Activated gamma-delta T cell treated with Interleukin-2 at 50 U/mL for 16 hours (primary cell): ENCODE measurements around the gene TMEM108.

Experiments used
- DNase-seq: peaks from one replicate; pipeline ENCODE4 v3.0.0-alpha.2; 2020

The TMEM108 gene

DNA sequence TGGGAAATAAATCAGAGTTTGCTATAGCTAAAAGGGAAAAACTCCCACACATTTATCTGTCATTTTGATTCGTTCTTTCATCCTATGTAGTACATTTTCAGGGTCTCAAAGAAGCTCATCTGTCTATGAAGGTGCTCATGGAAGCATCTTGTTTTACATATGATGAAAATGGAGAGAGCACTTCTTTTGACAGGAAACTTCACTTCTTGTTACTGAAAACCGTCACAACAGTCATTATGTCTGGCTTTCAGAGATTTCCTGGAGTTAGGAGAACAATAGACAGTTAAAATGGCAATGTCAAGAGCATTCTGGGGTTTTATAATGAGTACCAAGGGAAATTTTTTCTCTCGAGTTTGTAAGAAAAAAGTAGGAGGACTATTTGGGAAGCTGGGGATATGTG is 83.3 kb downstream of the TMEM108 start:
- DNase-seq = no peak

DNA sequence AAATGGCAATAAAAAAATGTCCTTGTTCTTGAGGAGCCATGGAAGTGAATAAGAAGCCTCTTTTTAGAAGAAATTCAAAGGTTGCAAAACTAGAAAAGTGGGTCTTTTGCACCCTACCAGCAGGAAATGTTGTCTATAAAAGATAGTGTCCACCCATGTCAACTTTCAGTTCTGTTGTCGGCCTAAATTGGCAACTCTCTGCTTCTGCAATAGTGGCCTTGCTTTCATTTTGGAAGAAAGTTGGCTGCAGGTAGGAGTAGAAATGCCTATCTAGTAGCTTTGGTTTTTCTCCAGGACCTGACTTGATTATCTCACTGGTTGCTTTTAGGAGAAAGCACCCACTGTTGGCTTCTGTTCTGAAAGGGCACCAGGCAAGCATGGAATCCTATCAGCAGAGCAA is 85.4 kb downstream of the TMEM108 start:
- no peak for DNase-seq

DNA sequence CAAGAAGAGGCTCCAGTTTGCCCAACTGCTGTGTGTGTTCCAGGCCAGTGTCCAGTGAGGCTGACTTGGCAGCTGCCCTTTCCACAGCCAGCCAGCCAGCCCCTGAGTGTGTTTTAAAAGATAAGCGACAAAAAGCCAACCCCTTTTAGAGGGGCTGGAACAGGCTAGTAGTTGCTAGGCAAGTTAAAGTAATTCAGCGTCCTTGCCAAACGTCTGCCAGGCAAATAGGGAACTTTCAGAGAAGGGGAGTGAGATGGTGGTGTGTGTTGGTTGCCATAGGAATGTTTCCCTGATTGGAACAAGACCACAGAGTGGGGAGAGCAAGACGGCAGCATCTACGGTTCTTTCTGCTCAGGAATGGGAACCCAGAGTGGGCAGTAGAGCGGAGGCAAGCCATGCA is 86.3 kb downstream of the TMEM108 start:
- DNase-seq = no peak

DNA sequence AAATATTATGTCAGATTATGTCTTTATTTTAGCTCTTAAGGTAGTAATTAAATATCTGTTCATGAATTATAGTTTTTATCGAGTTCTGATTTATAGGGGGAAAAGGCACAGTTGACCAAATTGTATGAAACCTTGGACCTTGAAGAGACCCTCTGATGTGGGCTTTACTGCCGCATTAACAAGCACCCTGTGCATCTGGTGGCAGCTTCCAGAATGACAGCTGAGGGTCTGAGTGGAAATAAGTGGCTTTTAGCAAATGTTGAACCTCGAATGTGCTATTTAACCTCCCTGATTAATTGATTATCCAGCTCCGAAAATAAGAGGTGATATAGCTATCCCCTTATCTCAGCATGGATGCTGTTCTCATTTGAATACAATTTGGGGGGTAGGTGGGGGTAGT is 87.0 kb downstream of the TMEM108 start:
- no peak for DNase-seq

DNA sequence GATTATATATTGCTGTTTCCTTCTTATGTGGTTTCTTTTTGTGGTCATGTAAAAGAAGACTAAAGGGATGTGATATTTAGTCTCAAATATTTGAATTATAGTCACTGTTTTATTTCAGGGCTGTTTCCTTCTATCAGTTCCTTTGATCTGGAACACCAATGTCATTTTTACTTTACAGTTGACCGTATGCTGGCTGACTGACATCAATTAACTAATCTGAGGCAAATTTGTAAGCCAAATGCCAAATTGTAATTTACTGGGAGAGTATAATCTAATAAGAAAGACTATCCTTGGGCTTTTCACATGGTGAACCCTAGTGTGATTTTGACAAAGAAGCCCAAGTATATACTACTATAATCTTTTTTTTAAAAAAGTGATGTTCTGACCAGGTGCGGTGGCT is 87.6 kb downstream of the TMEM108 start:
- DNase-seq = no peak

DNA sequence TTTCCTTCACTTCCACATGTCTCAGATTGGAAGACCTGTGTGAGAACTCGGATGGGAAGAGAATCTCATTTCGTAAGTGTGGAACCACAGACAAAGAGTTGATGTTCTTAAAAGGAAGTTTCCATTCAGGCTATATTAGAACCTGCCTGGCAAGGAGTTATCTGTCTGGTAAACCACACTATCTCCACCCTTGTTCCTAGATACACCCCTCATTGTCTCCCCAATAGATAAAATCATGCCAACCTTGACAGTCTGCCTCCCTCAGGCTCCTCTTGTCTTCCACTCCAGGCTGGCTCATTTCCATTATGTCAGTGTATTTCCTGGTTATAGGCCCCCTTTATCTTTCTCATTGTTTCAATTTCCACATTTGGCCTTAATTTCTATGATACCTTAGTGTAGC is 89.2 kb downstream of the TMEM108 start:
- no peak for DNase-seq

DNA sequence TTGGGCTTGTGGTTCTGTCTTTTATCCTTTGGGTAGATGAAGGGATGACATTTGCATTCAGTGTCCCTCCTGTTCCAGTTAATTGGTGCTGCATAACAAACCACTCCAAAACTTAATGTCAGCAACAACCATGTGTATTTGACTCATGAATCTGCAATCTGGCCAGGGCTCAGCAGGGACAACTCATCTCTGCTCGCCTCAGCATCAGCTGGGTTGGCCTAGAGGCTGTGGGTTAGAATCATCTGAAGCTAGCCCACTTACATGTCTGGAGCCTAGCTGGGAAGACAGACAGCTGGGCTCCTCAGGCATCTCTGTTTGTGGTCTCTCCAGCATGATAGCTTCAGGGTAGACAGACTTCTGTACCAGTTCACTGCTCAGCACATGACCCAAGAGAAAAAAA is 92.0 kb downstream of the TMEM108 start:
- DNase-seq = no peak

DNA sequence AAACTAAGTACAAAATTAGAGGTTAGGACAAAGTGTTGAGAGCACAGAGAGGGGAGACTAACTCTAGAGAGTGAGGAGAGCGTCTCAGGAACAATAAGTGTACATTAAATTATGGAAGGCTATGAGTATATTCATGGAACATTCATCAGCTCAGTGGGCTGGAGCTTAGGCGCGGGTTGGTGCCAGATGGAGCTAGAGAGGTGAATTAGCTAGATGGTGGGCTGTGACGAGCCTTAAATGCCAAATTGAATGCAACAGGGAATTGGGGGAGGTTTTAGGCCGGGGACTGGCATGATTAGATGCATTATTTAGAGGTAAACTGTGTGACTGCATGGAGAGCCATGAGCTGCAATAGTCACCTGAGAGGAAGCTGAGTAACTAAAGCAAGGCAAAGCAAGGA is 97.1 kb downstream of the TMEM108 start:
- DNase-seq = no peak

DNA sequence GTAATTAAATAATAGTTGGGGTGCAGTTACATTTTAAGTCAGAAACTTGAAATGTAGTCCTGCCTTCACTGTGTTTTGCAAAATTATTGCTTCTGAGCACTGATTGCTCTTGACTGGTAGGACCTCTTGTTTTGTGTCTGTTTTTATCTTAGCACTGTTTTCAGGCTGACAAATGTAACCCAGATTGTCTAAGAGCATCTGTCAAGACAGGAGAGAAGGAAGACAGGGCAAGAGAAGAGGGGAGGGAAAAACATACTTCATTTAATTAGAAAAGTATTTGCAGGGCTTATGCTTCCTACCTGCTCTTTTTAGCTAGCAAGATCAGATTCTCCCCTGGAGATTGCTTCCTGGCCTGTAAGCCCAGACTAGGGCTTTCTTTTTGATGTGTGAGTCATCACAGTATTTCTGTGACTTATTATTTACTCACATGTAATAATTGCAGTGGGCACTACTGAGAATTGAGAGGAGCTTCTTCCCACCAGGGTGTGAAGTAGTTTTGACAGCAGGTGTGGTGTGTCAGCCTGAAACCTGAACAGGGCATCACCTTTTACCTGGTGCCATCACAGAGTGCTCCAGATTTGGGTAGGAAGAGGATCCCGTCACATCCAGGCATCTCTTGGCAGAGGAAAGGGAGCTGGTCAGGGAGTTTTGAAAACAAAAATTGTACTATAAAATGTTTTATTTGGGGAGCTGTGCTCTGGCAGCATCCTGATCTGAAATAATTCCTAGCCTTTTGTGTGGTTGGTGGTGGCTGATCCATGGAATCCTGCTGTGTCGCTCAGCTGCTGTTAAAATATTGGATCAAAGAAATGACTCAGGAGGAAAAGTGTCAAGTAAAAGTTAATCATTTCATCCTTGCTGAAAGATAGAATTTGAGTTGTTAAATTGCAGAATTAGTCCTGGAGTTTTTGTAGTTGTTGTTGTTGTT is 98.2 kb downstream of the TMEM108 start:
- no peak for DNase-seq

DNA sequence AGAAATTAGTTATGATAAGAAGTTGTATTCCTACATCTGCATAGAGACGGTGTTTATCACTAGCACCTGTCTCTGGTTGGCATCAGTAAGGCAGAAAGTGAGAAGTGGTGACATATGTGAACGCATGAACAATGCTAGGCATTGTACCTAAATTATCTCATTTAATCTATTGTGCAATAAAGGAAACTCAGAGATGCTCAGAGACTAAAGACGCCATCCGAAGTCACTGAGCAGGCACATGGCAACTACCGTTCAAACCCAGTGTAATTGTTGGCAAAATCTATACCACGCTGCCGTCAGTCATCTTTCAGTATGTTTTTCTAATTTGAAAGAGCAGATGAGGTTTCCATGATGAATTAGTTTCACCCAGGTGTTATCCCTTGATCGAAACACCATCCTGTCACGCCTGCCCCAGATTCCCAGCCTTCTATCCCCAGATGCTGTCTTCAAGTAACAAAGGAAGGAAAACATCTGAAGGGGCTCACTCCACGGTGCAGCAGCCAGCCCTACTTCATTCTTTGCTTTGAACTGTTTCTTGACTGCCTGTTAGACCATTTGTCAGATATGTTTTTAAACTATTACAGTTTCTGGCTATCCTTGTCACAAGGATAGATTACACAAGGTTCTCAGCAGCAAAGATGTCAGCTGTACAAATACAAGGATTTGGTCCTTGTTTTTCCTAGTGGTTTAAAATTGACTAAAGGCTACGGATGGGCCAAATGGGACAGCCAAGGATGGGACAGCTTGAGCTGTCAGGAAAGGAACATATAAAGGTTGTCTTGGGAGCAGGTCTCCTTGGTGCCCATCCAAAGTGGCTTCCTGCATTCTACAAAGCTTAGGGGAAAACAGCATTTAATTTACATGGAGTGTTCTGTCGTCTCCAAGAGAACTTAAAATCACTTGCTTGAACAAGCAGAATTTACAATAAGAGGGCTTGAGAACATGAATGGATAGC is 99.1 kb downstream of the TMEM108 start:
- no peak for DNase-seq

DNA sequence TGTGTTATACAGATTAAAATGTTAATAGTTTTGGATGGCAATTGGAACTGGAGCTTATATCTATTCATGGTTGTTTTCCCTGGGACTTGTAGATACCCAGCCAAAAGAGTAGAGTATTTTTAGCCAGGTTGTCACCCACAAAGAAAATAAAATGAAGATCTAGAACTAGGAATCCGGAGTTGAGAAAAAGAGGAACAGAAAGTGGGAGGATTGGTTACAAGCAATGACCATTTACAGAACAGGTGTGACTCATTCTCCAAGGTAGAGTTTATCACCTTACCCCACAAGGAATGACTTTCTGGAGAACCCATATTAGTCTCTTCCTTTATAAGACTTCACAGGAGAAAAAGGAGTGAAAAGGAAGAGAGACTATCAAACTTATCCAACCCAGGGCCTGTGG is 99.8 kb downstream of the TMEM108 start:
- no peak for DNase-seq

DNA sequence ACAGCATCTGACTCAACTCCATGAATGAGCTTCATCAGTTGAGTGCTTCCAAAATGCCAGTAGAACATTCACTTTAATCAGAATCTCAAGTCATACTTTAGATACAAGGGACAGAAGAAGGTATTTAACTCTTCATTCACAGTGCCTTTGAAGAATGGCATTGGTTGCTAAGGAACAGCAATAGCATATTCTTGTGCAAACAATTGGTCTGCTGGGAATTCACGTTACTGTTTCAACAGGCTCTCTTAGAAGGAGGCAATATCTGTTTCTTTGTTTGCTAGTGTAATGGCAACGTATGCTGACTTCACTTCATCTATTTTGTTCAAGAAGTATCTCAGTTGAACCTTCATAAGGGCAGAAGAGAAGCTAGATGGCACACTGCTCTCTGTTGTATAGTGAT is 113.9 kb downstream of the TMEM108 start:
- no peak for DNase-seq

DNA sequence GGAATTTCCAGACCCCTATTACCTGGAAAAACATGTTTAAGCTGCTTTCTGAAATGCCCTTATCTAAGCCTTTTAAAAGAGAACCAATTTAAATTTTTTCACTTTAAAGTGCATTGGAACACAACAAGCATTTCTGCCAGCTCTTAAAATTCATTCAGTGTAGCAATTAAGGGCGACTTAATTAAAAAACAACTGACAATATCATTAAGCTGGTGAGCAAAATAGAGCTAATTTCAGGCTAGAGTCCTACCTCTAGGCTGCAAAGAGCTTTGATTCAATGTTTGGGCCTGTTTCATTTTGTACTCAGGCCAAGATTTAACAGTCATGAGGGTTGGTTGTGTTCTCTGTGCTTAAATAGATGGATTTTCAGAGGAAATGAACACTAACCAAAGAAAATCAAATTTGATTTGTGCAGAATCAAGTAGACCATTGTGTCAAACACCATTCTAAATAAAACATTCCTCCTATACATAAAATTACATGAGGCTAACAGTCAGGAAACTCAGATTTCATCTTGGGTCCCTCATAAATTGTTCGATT is 114.6 kb downstream of the TMEM108 start:
- no peak for DNase-seq

DNA sequence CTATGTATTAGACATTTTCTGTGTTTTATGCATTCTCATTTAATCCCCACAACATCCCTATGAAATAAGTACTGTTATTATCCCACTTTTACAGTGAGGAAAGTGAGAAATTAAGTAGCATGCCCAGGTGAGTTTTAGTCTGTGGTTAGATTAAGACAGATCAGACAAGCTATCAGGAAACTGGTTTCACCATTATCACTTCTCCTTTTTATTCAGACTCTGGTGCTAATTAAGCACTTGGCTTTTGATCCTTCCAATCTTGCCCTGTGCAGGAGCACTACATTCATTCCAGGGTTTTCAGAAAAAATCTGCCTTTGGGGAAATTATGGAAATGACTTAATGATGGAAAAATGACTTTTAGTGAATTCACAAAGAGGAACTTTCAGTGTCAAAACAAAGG is 115.2 kb downstream of the TMEM108 start:
- DNase-seq = no peak

DNA sequence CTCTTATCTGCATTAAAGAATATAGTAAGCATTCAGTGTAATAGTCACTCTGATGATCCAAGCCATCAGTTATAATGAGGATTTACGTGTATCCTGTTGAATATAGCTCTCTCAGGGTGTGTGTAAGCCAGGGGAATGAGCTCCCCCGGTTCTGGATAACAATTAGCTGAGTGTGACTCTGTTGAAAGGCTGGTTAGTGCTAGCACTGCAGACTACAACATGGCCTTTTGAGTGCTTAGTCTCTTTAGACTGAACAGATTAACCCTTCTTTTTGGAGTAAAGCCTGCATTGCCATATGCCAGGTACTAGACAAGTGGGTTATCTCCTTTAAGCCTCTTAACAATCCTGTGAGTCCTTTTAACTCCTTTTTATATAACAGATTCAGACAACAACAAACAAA is 119.5 kb downstream of the TMEM108 start:
- no peak for DNase-seq

DNA sequence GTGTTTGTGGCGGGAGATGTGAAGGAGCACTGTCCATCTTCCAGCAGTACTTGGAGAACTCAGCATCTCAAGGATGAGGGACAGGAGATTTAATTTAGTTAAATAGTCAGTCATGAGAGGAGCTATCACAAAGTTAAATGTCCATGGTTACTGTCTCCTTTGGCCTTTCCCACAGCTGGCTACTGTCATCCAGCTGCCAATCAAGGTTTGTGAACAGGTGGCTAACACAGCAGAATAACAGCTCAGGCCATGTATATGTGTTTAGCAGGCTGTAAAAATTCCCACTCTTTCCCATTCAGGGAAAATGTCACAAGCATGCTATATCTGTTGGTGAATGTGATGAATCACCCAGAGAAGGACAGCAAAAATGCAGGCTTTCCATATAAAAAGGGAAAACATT is 120.5 kb downstream of the TMEM108 start:
- no peak for DNase-seq

DNA sequence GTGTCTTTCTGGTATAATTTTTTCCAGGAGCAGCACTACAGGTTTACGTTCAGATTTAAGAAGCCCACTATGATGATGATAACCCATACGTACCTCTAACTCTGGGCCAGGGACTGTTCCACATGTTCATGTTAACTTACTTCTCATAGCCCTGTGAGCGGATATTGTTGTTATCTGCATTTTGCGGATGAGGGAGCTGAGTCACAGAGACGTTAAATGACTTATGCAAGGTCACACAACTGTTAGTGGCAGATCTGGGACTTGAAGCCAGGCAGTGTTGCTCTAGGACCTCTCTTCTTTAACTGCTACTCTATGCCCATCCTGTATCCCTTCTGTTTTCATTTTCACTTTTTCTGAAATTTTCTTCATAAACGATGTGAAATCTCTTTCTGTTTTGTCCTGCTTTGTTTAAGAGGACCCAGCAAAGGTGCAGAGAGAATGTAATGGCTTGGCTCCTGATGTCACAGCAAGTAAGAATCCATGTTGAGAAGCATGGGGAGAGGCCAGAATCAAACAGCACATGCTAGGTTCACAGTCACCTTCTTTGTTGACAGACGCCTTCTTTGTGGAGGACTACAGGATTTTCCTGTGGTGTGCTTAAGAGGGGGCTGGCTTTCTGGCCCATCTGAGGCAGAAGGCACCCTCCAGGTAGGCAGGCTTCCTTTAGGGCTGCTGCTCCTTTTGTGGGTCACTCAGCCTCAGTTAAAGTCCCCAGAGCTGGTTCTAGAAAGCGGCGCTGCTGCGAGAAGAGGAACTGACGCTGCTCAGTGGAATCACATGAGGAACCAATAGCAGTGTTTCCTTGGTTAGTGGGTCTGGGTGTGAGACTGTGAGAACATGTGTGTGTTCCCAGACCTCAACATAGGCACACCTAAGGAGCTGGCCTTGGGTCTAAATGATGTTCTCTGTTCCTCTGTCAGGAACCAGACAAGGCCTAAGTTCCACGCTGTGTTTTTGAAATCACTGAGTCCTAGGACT is 121.6 kb downstream of the TMEM108 start:
- no peak for DNase-seq

DNA sequence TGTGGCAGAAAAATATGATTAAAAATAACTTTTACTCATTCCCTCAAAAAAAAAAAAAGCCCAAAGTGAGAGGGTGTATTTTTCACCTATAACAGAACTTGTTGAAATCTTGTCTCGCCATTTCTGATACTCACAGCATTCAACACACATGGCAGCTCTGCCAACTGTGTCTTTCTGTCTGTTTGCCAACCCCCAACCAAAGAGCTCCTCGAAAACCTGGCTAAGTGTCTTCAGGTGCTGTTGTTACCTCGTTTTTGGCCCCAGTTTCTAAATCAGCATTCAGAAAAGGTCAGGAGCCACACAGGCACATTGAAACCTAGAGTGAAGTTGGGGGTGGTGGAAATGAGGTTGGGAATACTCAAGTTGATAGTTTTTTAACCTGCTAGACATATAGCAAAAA is 123.5 kb downstream of the TMEM108 start:
- DNase-seq = no peak

DNA sequence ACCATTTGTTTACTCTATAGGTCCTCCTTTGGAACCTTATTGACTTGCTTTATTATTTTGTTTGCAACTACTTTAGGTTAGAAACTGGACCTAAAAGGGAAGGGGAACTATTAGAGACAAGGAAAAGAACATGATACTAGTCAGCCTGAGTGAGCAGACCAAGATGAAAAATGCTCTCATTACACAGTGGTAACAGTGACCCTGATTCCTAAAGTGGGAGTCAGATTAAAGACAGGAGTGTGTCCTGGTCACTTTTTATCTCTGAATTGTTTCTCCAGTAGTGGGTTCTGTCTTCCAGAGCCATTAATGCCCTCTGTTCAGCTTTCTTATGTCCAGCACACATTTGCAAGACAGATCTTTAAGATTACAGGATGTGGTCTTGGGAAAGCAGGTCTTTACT is 124.1 kb downstream of the TMEM108 start:
- DNase-seq = no peak

DNA sequence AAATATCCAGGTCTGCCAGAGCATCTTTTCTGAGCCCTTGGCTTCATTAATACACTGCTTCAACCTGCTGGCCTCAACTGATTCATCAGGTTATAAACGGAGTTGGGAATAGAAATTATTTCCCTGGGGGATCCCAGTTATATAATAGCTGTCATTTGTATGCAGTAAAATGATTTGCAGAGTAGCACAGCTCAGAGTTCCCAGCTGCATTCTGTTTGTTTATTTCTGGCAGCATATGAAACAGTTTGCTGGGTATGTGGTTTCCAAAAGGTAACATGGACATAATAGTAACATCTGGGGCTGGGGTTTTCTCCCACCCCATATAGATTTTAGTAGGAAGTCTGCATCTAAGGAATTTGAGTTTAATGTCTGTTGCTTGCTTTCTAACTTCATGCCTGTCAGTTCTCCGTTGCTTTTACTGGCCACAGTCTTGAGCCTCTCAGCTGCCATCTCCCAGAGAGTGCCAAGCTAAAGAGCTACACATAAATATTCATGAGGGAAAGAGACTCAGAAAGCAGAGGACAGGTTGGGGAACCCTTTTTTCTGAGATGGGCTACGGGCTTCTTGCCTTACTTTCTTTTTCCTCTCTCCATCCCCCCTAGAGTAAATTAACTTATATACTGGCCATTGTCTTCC is 124.6 kb downstream of the TMEM108 start:
- no peak for DNase-seq

DNA sequence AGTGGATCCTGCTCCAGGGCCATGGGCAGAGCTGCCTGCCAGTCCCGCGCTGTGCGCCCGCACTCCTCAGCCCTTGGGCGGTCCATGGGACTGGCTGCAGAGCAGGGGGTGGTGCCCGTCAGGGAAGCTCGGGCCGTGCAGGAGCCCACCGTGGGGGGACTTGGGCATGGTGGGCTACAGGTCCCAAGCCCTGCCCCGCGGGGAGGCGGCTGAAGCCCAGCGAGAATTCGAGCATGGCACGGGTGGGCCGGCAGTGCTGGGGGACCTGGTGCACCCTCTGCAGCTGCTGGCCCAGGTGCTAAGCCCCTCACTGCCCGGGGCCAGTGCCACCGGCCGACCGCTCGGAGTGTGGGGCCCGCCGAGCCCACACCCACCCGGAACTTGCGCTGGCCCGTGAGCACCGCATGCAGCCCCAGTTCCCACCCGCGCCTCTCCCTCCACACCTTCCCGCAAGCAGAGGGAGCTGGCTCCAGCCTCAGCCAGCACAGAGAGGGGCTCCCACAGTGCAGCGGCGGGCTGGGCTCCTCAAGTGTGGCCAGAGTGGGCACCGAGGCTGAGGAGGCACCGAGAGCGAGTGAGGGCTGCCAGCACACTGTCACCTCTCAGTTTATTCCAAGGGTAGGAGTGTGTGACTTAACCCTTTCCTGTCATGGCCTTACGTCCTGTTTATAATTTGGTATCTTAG is 129.3 kb downstream of the TMEM108 start:
- no peak for DNase-seq
